Testis (tissue), 3 donors: ENCODE measurements around the gene SALL2. TPM values are rescaled to one million over a fixed set of nuclear protein-coding genes. Genes with fewer than 3 reads are reported as not detected.
A peak's percentile ranks its signal among the peaks of the same experiment; 100 is the strongest.

Experiments used
- DNase-seq: peaks from one replicate; pipeline ENCODE4 v3.0.0-alpha.2; 2019
- H3K27ac ChIP-seq, 2 donors: fragments of 200-600 bp; sonication (generic); one replicate each; pipeline ENCODE4 v1.5.1; 2019
- H3K27me3 ChIP-seq: fragments of 200-600 bp; sonication (generic); one replicate; pipeline ENCODE4 v1.5.1; 2019
- H3K36me3 ChIP-seq: fragments of 200-600 bp; sonication (generic); one replicate; pipeline ENCODE4 v1.5.1; 2017; ENCODE audit warnings: low read depth; ENCODE audit errors: missing control alignments
- H3K4me1 ChIP-seq: fragments of 200-600 bp; sonication (generic); one replicate; pipeline ENCODE4 v1.5.1; 2019
- H3K4me3 ChIP-seq, 2 donors: fragments of 200-600 bp; sonication (generic); one replicate each; pipeline ENCODE4 v1.5.1; 2017 to 2019
- H3K9me3 ChIP-seq: fragments of 200-600 bp; sonication (generic); one replicate; pipeline ENCODE4 v1.5.1; 2017
- POLR2A ChIP-seq: fragments of 450-650 bp; IDR thresholded peaks from one replicate; pipeline ENCODE4 v1.6.1; 2017; ENCODE audit warnings: antibody characterized with exemption, mild to moderate bottlenecking, moderate library complexity
- WGBS, 2 donors: methylation state at CpG; one replicate each; pipeline ENCODE4 v1.1.5; 2018; 5-methylcytosine and 5-hydroxymethylcytosine counted together
- intact Hi-C: fragments of 100-400 bp; cut with DNase I; formaldehyde crosslinking; loops from one replicate; pipeline ENCODE4 v1.15.1; 2023; ENCODE audit warnings: low total_unique reads
- polyA plus RNA-seq: library from polyadenylated mRNA; stranded (reverse); fragments of 350-450 nt; fragmentation: Illumina TruSeq; extraction: RNeasy Lipid Tissue Mini Kit (QIAGEN cat#74804); gene quantifications from one replicate; pipeline ENCODE4 v1.2.3, GENCODE V29; 2014; ENCODE audit warnings: low read depth, low replicate concordance; ENCODE audit not compliant: insufficient read depth
- total RNA-seq, 2 donors: library from RNA; depleted of rRNA; stranded (reverse); fragments of >200 nt; gene quantifications; one replicate each; pipeline ENCODE4 v1.2.3, GENCODE V29; 2016
- TF ChIP-seq, protein P1 (sequence below), 3 experiments: fragments of 450-650 bp in 2 of 3; fragments of 200-600 bp in 1 of 3; sonication (generic) in 1 of 3; IDR thresholded peaks; one replicate each; pipeline ENCODE4 v1.5.1; 2016 to 2019; ENCODE audit warnings: antibody characterized with exemption in 3 of 3, mild to moderate bottlenecking in 2 of 3, moderate library complexity in 1 of 3

The SALL2 gene
- total and polyA plus RNA-seq, 3 donors from 2014 or later: 4.1 to 5.5 (median 5.0) TPM

- intact Hi-C loops: no loop called here
- no peaks in the 10 kb centered on the region for H3K27me3 ChIP-seq
- no peaks in the 10 kb centered on the region for H3K4me1 ChIP-seq
- no peaks in the 10 kb centered on the region for H3K9me3 ChIP-seq
- WGBS, 2 donors: 43 to 46% methylated on average over 7 of the region's 7 CpGs
- H3K4me3 ChIP-seq: no peak overlapping the region
- no peak overlapping the region for H3K27ac ChIP-seq
- no peak for TF ChIP-seq POLR2A
- TF ChIP-seq, protein P1, sequence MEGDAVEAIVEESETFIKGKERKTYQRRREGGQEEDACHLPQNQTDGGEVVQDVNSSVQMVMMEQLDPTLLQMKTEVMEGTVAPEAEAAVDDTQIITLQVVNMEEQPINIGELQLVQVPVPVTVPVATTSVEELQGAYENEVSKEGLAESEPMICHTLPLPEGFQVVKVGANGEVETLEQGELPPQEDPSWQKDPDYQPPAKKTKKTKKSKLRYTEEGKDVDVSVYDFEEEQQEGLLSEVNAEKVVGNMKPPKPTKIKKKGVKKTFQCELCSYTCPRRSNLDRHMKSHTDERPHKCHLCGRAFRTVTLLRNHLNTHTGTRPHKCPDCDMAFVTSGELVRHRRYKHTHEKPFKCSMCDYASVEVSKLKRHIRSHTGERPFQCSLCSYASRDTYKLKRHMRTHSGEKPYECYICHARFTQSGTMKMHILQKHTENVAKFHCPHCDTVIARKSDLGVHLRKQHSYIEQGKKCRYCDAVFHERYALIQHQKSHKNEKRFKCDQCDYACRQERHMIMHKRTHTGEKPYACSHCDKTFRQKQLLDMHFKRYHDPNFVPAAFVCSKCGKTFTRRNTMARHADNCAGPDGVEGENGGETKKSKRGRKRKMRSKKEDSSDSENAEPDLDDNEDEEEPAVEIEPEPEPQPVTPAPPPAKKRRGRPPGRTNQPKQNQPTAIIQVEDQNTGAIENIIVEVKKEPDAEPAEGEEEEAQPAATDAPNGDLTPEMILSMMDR (IDR thresholded peaks at IDR 0.05): no peak
- DNase-seq: no peak
- H3K36me3 ChIP-seq: no peaks in the 10 kb centered on the region
These were observed 17.4 kb upstream of the SALL2 start for GRCh38 chr14:21543521-21543960.

DNA sequence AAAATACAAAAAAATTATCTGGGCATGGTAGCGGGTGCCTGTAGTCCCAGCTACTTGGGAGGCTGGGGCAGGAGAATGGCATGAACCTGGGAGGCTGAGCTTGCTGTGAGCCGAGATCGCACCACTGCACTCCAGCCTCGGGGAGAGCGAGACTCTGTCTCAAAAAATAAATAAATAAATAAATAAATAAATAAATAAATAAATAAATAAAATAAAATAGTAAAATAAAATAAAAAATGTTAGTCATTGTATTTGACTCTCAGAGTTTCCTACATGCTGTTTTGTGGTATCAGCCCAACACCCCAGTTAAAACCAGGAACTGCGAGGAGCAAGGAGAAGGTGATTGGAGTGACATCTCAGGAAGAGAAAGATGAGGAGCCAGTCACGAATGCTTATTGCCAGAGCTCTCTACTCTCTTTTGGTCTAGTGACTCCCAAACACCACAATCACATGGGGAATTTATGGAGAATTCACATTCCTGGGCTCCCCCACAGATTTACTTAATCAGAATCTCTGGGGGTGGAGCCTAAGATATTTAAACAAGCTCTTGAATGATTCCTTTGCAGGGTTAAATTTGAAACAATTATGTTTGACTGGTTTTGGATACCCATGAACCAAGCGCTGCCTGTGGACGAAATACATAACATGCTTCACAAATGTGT, 15.4 kb upstream of the SALL2 start:
- intact Hi-C loops: no loop called here

DNA sequence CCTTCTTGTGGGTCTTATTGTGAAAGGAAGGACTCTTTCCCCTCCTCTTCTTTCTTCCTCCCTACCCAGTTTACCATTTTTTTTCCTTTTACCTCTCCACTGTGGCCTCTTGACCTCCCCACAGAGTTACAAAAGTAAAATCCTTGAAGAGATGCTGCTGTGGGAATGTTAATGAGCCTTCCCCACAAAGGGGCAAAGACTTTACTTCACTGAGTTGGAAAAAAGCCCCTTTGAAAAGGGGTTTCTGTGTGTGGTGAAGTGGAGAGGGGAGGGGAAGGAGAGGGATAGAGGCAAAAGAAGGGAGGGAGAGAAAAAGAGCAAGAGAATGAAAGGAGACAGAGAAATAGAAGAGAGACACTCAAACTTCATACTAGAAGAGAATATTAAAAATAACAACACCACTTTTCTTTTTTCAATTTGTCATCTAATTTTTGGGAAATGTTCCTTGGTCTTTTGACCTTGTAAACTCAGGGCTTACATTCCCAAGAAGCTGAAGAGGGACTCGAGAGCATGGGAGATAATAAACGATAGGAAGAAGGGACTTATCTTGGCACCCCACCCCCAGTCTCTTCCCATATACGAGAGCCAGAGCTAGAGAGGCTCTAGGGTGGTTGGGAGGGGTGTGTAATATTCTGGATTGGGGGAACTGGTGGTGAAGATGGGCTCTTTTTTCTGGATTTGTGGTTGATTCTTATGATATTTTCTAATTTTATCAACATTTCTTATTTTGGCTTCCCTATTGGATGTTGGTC, 13.2 kb upstream of the SALL2 start:
- H3K27me3 ChIP-seq: no peaks in the 10 kb centered on the region
- no peak for TF ChIP-seq POLR2A
- TF ChIP-seq, protein P1 (IDR thresholded peaks at IDR 0.05): no peak
- H3K36me3 ChIP-seq: no peaks in the 10 kb centered on the region
- intact Hi-C loops: no loop called here
- H3K9me3 ChIP-seq: no peaks in the 10 kb centered on the region
- no peak overlapping the region for H3K27ac ChIP-seq
- H3K4me3 ChIP-seq: no peak overlapping the region
- H3K4me1 ChIP-seq: peaks cover 4% of the 10 kb centered on the region
- DNase-seq: no peak
- 39 to 48% methylated on average over 3 of the region's 3 CpGs for WGBS, 2 donors

More for the DNA sequence above, 15.4 kb upstream of the SALL2 start:
- Histone ChIP-seq H3K27me3 (no peaks in the 10 kb centered on the region), H3K4me1 (no peaks in the 10 kb centered on the region), H3K27ac (no peak overlapping the region), H3K9me3 (no peaks in the 10 kb centered on the region), H3K36me3 (no peaks in the 10 kb centered on the region), H3K4me3 (no peak overlapping the region)
- no peak for TF ChIP-seq POLR2A
- TF ChIP-seq, protein P1 (IDR thresholded peaks at IDR 0.05): no peak
- no peak for DNase-seq
- WGBS, 2 donors: 86 to 88% methylated on average over 9 of the region's 9 CpGs

DNA sequence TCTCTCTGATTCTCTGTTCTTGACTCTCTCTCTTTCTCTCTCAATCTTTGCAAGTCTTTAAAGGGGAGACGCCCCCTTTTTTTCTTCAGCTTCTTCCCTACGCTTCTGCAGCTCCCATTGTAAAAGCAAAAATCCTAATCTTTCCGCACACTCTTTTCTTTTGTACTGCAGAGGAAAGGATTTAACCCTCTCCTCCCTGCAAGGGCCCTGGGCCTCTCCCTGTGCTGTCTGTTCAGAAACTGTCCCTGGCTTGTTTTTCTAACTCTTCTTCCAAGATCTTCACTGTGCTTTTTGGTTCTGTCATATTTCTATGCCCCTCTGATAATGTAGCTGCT, 10.9 kb upstream of the SALL2 start:
- intact Hi-C loops: no loop called here
- no peak for DNase-seq
- peaks cover 4% of the 10 kb centered on the region for H3K4me1 ChIP-seq
- H3K27ac ChIP-seq: no peak overlapping the region
- TF ChIP-seq, protein P1 (IDR thresholded peaks at IDR 0.05): no peak
- no peak for TF ChIP-seq POLR2A
- 1 to 5% methylated on average over 3 of the region's 3 CpGs for WGBS, 2 donors
- no peaks in the 10 kb centered on the region for H3K27me3 ChIP-seq
- H3K4me3 ChIP-seq: peak overlapping the region; percentile 6 to 45
- H3K9me3 ChIP-seq: no peaks in the 10 kb centered on the region
- no peaks in the 10 kb centered on the region for H3K36me3 ChIP-seq
